DMS 273 (cell line): ENCODE measurements around the gene AKNAD1.

Experiments used
- DNase-seq: peaks from one replicate; lab custom pipeline; 2025; ENCODE audit not compliant: unreplicated experiment; lab: John Stamatoyannopoulos, UW

Gene AKNAD1

GRCh38 chr1:108832929-108833328, 24.0 kb downstream of the AKNAD1 start:
- DNase-seq = no peak

DNA sequence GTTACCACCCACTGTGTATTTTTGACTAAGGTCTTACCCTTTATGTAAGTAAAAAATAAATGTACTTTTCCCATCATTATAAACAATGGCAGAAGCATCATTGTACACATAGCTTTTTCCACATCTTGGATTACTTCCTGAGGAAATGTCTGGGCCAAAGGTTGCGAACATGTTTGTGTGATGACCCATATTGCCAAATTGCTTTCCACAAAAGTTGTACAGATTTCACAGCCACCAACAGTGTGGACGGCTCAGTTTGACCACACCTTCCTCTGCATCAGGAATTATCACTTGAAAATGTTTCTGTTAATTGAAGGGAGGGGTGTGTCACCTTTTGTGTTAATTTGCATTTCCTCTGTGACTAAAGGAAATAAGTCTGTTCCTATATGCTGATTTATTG, 25.7 kb downstream of the AKNAD1 start:
- peak; percentile 34 for DNase-seq

DNA sequence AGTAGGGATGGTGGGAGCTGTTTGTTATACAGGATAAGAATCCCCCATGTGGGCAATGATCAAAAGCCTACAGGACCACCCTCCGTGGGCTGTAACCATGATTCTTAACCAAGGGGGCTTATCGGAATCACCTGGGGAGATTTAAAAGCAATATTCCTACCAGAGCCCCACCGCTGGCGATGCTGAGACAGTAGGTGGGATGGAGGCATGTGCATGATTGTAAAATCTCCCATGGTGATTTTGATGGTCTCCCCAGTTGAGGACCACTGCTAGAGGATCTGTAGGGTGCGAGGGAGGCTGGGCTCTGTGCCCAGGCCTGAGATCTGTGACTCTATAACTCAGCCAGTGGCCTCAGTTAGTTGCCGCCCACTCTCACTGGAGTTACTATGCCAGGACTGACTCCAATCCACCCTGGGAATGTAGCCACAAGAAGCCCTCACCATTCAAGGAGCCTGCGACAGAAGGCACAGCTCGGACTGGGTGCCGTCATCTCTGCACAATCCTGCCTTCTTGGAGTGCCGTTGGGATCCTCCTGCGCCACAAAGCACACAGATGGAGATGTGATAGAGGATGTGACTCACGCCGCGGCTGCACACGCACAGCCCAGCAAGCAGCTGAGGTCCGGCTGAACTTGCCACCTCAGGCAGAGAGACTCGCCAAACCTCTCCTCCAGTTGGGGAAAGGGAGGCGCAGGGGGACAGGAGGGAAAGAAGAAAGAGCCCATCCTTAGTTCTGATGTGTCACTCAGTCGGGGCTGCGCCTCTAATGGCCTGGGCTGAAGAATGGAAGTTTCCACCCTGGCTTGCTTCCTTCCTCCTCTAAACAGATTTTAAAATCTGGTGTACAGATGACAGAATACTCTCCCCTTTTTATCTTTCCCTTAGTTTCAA, 26.5 kb downstream of the AKNAD1 start:
- DNase-seq = peak; percentile 87

- no peak for DNase-seq
Measured at GRCh38 chr1:108829498-108829916, 27.4 kb downstream of the AKNAD1 start.

GRCh38 chr1:108828074-108828961, 28.6 kb downstream of the AKNAD1 start:
- DNase-seq = peak; percentile 77

DNA sequence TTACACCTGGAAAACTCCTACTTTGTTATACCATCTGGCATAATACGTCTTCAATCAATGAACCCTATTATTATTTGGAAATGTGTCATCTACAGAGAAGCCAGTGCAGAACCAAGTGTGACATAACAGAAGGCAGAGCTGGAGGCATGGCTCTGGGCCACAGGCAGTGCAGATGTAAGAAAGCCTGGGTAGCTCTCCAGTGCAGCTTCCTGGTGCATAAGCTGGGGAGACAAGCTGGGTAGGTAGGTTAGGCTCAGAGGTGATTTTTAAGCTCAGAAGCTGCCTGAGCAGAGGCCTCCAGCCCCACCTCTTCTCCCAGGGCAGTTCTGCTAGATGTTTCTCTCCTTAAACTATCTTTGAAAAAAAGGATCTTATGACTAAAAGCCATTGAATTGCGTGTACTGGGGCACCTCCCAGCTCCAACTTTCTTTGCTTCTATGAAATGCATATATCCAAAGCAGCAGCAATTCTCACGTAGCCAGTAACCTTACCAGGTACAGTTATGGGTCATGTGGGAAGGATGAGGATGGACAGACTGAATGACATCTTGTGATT, 30.7 kb downstream of the AKNAD1 start:
- DNase-seq = no peak

- no peak for DNase-seq
Measured at GRCh38 chr1:108824051-108824450, 32.8 kb downstream of the AKNAD1 start.

- DNase-seq = no peak
Measured at GRCh38 chr1:108823632-108824031, 33.3 kb downstream of the AKNAD1 start.

DNA sequence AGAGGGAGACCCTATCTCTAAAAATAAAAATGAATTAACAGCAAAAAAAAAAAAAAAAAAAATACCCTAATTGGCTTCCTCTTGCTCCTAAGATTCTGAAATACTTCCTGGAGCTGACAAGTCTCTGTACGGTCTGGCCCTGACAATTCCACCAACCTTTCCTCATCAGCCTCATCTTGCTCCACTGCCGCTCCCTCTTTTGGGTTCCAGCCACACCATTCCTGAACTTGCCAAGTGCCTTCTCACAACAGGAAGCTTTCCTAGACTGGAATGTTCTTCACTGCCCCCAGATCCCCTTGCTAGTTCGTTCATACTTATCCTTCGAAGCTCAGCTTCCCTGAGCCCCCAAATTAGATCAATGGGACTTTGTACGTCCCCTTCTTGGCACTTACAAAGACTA, 37.0 kb downstream of the AKNAD1 start:
- no peak for DNase-seq

DNA sequence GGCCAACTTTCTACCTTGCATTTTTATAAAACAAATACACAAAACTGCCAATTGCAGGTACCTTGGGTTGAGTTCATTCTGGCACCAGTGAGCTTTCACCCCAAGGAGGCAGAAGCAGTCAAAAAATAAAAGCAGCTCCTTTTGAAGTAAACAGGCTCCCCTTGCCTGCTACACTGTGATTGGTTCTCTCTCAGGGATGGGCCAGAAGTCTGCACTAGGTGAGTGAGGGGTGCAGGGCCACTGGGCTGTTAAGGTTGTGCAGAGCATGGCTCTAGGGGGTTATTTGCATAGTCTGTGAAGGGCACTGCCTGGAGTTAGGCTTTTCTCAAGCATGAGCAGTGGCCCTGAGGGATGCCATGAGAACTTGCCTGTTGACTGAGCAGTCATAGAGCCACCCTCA, 39.1 kb downstream of the AKNAD1 start:
- DNase-seq = peak; percentile 42

GRCh38 chr1:108817016-108817415, 39.9 kb downstream of the AKNAD1 start:
- DNase-seq = peak; percentile 62

DNA sequence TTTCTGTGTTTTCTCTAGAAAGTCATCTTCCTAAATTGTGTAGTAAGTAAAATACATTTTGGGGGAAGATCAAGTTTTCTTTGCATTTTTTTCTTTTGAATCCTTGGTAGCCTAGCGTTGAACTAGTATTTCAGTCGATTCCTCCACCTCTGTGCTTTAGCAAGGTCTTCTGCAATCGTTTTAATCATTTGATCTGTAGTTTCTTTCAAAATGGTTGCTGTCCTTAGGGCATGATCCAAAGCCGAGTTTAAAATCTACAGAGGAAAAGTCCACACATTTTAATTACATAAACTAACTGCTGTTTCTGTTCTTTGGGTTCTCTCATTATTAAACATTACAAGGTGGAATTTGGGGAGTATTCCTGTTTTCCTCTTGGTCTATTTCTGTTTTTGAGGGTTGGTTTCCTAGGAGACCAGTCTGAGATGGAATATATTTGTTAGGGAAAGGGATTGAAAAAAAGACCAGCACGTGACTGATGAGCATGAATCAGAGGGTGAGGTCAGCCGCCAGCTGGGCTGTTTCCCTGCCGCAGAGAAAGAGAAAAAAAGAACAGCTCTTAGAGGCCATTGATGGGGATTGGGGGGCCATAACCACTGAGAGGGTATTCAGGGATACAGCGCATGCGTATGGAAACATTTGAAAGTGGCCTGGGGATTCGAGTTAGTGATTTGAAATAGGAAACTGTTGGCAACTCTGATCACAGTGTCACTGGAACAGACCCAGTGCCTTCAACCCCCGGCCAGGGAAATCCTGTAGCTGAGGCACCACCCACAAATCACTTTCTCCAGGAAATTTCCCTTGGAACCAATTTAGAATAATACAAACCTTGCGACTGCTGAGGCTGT, 40.6 kb downstream of the AKNAD1 start:
- DNase-seq = peak; percentile 93

- peak; percentile 42 for DNase-seq
Measured at GRCh38 chr1:108815566-108815965, 41.3 kb downstream of the AKNAD1 start.

DNA sequence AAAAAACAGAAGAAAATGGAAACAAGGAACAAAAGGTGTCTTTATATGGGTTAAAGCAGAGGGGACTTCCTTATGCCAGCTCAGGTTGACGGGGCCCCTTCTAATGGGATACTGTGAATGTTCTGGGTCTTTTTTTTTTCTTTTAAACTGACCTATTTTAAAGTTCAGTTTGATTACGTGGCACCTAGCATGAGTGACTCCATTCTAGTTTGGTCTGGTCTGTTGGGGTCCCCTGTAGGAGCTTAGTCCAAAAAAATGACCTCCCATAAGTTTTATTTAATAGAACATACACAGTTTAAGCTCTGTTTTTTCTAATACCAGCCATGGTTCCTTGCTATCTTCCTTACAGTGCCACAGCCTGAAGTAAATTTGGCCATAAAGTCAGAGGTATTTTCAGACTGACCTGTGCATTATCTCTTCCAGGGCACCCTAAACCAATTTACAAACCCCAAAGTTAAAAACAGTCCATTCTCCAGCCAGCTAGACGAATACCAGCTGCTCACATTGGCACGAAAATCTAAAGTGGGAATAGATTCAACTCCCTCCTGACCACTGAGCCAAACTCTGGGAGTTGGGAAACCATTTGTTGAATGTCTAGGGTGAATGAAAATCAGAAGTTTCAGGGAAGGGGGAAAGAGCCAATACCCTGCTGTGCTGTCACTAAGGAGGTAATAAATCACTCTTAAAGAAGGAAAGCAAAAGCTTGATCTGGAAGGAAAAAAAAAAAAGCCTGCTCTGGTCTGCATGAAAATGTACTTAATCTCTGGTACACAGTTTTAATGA, 42.4 kb downstream of the AKNAD1 start:
- DNase-seq = peak; percentile 77

DNA sequence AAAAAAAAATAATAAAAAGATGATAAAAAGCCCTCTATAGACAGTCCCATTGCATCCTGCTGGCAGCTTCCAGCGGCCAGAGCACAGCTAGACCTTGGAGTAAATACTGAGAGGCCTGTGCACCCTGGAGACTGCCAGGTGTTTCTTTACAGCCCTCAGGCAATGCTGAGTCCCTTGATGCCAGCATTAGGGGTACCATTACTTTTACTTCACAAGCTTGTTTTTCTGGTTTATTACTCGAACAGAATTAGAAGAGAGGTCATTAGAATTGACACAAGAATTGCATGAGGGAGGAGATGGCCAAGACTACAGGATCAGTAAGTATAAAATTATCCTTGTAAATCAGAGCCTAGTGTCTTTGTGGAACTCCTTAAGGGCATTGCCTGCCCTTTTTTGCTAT, 43.6 kb downstream of the AKNAD1 start:
- DNase-seq = peak; percentile 17

- DNase-seq = no peak
Measured at GRCh38 chr1:108811611-108812010, 45.3 kb downstream of the AKNAD1 start.

- DNase-seq = no peak
Measured at GRCh38 chr1:108808438-108808837, 48.5 kb downstream of the AKNAD1 start.

GRCh38 chr1:108803548-108803947, 53.3 kb downstream of the AKNAD1 start:
- no peak for DNase-seq

- no peak for DNase-seq
Measured at GRCh38 chr1:108801101-108801500, 55.8 kb downstream of the AKNAD1 start.

DNA sequence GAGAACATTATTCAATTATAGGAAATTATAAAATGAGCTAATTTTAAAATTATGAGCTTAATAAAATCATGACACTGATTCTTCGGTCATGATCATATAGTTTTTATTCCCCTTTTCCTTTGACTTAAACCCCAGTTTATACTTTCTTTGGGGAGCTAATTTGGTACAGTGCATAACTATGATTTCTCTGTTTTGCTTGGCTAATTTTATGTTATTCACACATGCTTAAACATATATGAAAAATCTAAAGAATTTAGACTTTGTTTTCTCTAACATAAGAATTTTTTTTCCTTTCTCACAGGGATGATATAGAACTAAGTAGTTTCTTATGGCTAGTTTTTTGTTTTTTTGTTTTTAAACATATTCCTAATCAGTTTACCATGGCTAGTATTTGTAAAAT, 57.9 kb downstream of the AKNAD1 start:
- DNase-seq = no peak
